LNCAP (cell line): ENCODE data around the gene PHF11.

ENCODE experiments used
- TF ChIP-seq, protein P1 (sequence below): fragments of 450-650 bp; IDR thresholded peaks from 2 replicates; pipeline ENCODE4 v1.5.1; 2017; ENCODE audit warnings: mild to moderate bottlenecking

Gene PHF11

DNA sequence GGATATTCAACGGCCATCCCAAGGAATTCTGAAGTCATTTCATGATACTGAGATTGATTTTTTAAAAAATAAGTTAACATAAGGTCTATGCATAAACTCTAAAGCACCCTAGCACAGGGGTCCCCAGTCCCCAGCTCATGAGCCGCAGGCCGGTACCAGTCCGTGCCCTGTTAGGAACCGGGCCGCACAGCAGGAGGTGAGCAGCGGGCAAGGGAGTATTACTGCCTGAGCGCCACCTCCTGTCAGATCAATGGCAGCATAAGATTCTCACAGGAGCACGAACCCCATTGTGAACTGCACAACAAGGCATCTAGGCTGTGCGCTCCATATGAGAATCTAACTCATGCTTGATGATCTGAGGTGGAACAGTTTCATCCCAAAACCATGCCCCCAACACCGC lies 58.6 kb downstream of the PHF11 start:
- TF ChIP-seq, protein P1, sequence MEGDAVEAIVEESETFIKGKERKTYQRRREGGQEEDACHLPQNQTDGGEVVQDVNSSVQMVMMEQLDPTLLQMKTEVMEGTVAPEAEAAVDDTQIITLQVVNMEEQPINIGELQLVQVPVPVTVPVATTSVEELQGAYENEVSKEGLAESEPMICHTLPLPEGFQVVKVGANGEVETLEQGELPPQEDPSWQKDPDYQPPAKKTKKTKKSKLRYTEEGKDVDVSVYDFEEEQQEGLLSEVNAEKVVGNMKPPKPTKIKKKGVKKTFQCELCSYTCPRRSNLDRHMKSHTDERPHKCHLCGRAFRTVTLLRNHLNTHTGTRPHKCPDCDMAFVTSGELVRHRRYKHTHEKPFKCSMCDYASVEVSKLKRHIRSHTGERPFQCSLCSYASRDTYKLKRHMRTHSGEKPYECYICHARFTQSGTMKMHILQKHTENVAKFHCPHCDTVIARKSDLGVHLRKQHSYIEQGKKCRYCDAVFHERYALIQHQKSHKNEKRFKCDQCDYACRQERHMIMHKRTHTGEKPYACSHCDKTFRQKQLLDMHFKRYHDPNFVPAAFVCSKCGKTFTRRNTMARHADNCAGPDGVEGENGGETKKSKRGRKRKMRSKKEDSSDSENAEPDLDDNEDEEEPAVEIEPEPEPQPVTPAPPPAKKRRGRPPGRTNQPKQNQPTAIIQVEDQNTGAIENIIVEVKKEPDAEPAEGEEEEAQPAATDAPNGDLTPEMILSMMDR, result no peak

DNA sequence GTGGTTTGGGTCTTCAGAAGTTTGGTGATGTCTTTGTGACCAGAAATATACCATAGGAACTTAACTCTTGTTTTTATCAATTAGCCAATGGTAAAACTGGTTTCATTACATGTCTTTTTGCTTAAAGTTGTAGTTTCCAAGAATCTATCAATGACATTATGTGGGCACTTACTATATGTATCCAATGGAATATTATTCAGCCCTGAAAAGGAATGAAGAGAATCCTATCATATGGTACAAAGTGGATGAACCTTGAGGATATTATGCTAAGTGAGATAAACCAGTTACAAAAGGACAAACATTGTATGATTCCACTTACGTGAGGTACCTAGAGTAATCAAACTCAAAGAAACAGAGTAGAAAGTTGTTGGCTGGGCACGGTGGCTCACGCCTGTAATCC lies 63.3 kb downstream of the PHF11 start:
- TF ChIP-seq, protein P1, result no peak

DNA sequence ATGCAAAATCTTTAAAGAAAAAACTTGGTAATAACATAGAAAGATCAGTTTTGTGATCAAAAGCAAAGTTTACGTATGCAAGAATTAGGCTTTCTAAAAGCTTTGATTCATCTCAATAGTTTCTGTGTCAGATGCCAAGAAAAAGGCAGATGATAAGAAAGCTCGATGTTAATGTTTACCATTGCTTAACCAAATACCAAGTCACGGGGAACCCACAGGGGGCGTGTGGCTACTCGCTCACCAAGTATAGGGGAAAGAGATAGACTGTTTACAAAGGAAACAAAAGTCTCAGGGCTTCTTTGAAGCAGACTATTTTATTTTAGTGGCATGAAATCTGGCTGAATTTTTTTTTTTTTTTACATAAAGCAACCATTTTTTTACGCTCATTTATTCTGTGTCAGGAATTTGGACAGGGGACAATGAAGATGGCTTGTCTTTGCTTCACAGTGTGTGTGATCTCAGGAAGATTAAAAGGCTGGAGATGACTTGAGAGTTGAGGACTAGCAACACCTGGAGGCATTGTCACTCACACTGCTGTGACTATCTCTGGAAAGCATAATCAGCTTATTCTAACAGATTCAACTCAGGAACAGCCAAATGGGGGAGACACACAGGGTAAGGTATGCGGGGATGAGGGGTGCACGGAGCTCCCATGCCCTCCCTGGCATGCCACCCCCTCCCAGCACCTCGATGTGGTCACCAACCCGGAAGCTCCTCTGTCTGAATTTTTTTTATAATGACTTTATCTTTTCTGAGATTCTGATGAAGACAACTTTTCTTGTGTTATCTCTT lies 64.7 kb downstream of the PHF11 start:
- TF ChIP-seq, protein P1, result peak; percentile 29; the same call in 1 of the 2 replicates

DNA sequence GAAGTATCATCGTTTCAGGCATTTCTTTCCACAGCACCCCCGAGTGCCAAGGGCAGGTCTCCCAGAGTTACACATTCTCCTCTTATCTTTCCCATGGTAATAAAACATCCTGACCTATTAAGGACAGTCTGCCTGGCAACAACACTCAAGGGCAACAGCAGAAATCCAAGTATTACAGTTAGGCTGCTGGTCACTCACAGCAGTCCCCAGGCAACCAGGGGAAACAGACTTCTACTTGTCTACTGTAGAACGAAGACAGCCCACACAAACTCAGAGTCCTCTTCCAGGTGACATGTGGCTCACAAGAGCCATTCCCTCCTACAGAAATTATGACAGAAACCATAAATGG lies 65.3 kb downstream of the PHF11 start:
- TF ChIP-seq, protein P1, result no peak

DNA sequence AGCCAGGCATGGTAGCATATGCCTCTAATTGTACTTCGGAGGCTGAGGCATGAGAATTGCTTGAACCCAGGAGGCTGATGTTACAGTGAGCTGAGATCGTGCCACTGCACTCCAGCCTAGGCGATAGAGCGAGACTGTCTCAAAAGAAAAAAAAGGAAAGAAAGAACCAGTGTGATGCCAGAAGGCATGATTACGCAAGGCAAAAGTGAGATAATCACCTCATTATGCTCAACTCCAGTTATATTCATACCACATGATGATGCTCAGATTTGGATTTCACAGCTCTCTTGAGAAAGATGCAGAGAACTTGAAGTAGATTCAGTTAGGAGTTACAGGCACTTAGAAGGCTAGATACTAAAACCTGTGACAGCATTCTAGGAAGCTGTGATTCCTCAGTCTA lies 67.8 kb downstream of the PHF11 start:
- TF ChIP-seq, protein P1, result no peak

DNA sequence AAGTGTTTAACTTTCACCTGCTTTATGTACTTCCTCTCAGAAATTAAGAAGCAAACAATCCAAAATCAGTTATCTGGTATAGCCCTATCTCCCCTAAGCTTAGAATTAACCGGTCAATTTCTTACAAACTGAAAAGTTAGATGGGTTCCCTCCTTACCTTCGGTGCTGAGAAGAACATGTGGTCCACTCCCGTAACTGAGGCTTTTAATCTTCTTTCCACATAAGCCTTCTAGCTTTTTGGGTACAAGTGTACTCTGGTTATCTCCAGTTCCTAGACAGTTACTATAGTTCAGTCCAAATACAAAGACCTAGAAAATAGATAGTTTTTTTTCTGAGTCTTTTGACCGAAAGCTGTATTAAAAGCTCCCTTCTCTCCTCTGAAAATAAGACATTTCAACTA lies 70.7 kb downstream of the PHF11 start:
- TF ChIP-seq, protein P1, result no peak

DNA sequence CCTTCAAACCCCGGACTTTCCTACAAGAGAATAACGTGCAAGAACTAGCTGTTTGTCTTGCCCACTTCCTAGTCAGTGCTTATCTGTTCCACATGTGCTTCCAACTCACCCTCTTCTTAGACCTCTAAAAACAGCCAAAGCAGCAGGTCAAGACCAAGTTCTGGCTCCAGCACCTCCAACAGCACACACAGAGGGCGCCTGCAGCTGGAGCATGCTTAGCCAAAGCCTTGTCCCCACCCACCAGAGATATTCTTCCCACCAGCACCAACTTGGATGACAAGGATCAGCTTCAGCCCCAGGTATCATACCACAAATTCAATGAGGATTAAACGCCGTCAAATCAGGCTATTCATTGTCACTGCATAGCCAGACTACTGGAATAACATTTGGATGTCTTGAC lies 71.7 kb downstream of the PHF11 start:
- TF ChIP-seq, protein P1, result no peak
